Hematopoietic multipotent progenitor cell treated with erythropoietin and hydrocortisone succinate and interleukin-3 and kit ligand, for 8 days (in vitro differentiated cells): ENCODE results near the gene CCR4.
"Not testable (repeated sequence)": the region's sequence is repeated elsewhere in the genome, so short reads cannot be mapped to it uniquely, and the experiment has no call there.

Experiments
- DNase-seq: peaks from one replicate; pipeline ENCODE4 v3.0.0-alpha.2; 2015

CCR4 gene

GRCh38 chr3:32984918-32985317 is 33.5 kb downstream of the CCR4 start:
- DNase-seq: not testable (repeated sequence)

- DNase-seq: no peak
Measured at GRCh38 chr3:32989171-32989570, 37.7 kb downstream of the CCR4 start.

GRCh38 chr3:32990116-32990515 is 38.7 kb downstream of the CCR4 start:
- no peak for DNase-seq

GRCh38 chr3:32991781-32992180 is 40.3 kb downstream of the CCR4 start:
- no peak for DNase-seq

- DNase-seq: no peak
Measured at GRCh38 chr3:32992310-32992686, 40.9 kb downstream of the CCR4 start.

GRCh38 chr3:32994045-32994444 is 42.6 kb downstream of the CCR4 start:
- DNase-seq: no peak

GRCh38 chr3:32995098-32995497 is 43.7 kb downstream of the CCR4 start:
- DNase-seq: no peak

GRCh38 chr3:32996048-32996754 is 44.8 kb downstream of the CCR4 start:
- no peak for DNase-seq

GRCh38 chr3:32996755-32997091 is 45.3 kb downstream of the CCR4 start:
- DNase-seq: no peak

GRCh38 chr3:32998631-32999451 is 47.4 kb downstream of the CCR4 start:
- no peak for DNase-seq

GRCh38 chr3:33000691-33001385 is 49.4 kb downstream of the CCR4 start:
- DNase-seq: no peak

GRCh38 chr3:33001889-33002288 is 50.4 kb downstream of the CCR4 start:
- DNase-seq: no peak

GRCh38 chr3:33003308-33003707 is 51.9 kb downstream of the CCR4 start:
- DNase-seq: no peak

GRCh38 chr3:33004205-33004604 is 52.8 kb downstream of the CCR4 start:
- DNase-seq: no peak

- DNase-seq: no peak
Measured at GRCh38 chr3:33004961-33005360, 53.5 kb downstream of the CCR4 start.
